Right hindlimb (tissue), 1 donor: ENCODE results near the gene AKT3.

Experiments
- DNase-seq: peaks from one replicate; pipeline ENCODE4 v3.0.0-alpha.2; 2018

Gene AKT3

DNA sequence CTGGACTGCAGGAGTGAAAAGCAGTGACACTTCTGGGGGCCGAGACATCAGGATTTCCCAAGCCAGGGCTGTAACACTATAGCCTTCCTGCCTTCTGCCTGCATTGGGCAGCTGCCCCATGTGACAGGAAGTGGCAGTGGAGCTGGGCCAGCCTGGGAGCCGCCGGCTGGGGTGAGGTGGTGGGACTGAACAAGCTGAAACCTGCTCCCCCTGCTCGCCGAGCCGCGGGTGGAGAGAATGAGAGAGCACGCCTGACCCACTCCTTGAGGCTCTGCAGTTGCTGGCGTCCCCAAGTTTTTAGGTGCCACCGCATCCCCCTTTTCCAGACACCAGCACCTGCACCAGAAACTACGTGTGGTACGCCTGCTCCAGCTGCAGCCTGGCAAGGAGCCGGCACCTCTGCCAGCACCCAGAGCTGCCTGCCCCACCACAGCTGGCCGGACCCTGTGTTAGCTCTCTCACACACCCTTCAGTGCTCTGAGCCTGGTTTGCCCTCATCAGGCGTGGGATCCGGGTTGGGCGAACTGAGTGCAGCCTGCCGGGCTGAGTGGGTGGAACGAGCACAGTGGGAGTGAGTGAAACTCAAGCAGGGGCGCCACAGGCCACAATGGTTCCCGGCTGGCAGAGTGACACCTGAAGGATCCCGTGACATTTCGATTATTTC, 119.4 kb downstream of the AKT3 start:
- no peak for DNase-seq

DNA sequence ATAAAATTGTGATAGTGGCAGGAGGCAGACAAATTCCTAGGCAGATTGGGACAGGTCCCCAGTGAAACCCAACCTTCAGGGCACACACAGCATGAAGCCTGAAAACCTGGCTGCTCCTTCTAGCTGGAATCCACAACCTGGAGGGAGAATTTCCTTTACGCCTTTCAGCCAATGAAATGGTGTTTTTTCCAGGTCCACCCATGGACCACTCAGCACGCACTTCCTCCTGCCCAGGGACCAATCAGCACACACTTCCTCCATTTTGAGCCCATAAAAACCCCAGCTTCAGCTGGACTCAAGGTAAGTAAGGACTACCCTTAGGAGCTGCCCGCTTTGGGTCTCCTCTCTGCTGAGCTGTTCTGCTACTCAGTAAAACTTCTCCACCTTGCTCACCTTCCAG, 120.1 kb downstream of the AKT3 start:
- DNase-seq: no peak

DNA sequence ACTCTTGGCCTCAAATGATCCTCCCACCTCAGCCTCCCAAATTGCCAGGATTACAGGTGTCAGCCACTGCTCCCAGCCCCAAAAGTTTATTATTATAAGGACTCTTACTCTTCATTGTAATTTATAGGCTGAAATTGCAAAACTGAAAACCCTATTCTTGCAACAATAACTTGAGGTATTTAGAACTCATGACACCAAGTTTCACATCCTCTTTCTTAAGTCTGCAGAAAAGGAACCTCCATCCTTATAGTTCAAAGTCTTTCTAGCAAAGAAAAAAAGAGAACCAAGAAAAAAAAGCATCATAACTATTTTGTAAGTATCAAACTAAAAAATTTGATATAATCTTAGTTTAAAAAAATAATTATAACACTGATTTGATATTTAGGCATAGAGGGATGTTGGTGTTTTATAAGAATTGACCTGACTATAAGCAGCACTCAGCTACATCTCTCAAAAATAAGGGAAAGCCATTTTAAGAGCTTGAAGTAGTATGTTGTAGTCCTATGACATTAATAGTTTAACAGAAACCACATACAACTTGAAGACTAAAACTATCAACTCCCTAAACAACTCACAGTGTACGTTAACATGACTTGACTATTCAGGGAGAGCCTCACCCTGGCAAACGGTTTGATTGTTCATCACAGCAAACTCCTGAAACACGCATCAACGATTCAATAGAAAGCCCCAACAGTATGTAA, 122.4 kb downstream of the AKT3 start:
- no peak for DNase-seq

DNA sequence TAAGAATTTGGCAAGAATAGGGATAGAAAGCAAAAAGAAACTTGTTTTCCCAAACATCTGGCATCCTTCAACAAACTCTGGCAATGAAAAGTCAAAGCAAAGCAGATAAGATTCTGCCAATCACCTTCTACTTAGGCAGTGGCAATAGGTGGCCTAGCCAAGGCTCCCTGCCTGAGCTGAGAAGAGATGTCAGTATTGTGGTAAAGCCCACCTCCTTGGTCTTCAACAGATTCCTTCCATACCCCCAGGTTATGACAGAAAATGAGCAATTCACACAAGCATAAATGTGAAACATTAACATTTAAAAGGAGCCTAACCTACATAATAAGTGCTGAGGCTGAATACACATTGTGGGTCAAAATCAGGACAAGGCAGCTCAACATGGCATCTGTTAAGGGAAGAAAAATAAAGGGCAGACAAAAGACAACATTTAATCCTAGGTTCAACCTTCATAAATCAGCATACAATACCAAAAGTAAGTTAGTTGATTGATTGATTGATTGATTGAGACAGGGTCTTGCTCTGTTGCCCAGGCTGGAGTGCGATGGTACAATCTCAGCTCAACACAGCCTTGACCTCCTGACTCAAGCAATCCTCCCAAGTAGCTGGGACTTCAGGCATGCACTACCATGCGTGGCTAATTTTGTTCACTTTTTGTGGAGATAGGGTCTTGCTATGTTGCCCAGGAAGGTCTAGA, 123.1 kb downstream of the AKT3 start:
- no peak for DNase-seq

DNA sequence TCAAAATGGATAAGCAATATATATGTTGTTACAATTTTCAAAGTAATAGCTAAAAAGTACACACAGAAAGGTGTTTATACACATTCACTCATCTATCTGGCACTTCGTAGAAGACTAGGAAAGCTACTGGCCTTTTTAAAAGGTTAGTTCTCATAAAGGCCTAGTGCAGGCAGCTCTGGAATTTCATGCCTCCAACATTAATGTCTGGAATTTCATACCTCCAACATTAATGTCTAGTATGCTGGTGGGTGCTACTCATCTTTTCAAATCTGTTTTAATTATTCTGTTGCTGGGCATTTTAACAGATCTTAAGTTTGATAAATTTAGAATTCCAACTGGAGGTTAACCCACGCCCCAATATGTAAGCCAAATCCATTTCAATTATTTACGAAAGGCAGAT, 124.2 kb downstream of the AKT3 start:
- no peak for DNase-seq

DNA sequence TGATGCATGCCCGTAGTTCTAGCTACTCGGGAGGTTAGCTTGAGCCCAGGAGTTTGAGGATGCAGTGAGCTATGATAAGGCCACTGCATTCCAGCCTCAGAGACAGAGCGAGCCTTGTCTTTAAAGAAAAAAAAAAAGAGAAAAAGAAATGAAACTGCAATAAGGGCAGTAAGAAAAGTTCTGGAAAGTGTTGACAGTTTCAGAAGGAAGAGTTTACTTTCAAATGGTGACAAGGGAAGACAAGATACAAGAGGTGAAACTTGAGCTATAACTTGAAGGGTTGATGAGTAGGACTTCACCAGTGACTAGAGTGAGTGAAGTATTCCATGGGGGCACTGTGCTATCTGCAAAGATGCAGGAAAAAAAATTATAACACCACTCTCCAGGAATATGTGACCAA, 125.0 kb downstream of the AKT3 start:
- no peak for DNase-seq

DNA sequence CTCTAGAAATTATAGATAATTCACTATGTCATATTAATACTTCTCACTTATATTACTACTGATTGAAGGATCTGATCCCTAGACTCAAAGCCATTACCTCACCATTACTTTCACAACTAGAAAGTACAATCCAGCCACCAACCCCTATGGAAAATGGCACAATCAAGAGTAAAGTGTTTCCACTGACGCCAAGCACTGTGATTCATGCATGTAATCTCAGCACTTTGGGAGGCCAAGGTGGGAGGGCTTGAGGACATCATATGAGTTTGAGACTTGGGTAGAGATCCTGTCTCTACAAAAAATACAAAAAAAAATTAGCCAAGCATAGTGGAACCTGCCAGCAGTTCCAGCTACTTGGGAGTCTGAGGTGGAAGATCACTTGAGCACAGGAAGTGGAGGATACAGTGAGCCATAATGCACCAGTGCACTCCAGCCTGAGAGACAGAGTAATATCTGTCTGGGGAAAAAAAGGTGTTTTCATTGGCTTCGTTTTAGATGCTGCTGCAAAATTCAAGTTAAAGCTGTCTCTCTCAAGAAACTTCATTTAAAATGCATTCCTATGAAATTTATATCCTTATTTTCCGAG, 126.5 kb downstream of the AKT3 start:
- no peak for DNase-seq

DNA sequence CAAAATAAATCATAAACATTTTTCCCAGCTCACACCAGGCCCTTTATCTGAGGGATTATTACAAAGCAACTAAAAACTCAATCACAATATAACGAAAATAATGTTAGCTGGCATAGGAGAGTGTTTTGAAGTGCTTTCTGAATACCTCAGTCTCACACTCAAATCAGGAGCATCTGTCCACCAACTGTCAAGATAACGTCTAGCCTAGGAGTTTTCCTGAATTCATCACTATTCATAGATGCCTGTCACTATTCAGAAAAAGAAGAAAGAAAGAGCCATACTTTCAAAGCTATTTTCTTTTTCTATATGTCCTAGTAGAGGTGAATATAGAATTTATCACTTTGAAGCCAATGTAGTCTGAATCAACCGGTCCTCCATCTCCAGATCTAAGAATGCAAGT, 127.0 kb downstream of the AKT3 start:
- no peak for DNase-seq

DNA sequence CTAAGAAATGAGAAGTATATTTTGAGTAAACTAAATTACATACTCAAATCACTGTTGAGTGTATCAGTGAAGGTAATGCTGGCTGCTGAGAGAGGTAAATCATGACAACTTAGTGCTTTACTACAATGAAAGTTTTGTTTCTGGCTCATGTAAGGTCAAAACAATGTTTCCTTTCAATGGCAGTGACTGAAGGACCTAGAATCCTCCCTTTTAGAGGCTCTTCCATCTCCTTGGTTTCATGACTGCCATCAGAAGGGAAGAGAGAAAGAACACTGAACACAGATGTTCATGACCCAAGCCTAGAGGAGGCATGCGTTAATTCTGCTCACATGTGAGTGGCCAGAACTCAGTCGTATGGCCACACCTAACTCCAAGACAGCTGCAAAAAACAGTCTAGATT, 130.6 kb downstream of the AKT3 start:
- no peak for DNase-seq

DNA sequence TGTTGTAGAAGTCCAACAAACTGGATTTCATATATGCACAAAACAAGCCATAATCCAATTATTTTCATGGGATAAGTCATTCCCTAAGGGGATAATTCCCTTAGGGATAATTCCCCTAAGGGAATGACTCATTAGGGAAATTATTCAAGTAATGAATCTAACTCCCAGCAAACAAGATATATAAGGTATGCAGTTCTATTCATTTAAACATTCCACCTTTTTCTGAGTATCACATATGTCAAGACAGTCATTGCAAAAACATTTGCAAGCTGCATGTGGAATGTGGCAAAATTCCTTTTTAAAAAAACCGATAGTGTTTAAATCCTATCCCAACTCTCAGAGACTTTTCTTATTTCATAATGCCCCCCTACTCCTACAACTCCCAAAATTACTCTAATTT, 131.2 kb downstream of the AKT3 start:
- no peak for DNase-seq

DNA sequence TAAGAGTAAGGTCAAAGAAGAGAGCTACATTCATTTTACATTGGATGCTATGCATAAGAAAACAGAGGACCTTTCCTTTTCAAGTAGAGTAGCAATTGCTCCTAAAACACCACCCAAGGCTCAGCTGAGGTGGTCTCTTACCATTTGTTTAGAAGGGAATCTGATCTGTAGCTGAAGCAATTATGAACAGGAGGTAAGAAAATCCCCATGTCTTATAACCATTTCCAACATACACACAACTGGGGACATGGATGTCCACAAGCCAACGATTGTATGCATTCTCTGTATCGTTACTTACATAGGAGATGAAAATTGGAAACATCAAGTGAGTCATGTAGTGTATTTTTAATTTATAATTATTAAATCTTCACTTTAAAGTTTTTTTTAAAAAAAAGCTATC, 132.0 kb downstream of the AKT3 start:
- DNase-seq: no peak

DNA sequence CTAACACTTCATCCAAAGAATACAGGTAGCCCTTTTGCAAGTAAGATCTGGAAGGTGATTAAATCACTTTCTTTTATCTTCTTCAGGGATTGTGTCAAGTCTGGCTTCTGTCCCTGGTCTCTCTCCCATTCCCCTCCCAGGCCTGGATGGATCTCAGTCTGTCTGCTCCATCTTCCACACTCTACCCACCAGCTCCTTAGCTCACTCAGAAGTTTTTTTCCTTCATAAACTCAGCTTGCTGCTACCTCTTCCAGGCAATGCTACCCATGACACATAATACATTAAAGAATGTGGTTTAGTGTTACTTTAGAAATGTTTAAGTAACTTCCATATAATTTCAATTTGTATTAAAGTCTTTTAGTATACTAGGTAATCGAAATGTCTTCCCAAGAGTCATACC, 133.1 kb downstream of the AKT3 start:
- DNase-seq: no peak

DNA sequence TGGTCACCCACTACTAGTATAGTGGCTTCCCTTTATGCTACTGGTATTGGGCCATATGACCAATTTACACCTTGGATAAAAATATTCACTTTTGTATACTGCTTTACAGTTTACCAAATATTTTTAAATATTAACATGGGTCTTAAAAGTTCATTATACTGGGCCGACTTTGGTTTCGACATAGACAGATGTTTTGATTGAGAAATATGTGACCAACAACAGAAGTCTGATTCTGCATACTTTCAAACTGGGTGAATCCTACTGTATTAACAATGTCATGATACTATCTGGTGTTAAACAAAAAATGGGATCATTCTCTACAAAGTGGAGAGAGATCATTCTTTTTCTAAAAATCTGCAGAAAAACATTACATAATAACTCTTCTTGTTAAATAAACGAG, 134.8 kb downstream of the AKT3 start:
- DNase-seq: no peak

DNA sequence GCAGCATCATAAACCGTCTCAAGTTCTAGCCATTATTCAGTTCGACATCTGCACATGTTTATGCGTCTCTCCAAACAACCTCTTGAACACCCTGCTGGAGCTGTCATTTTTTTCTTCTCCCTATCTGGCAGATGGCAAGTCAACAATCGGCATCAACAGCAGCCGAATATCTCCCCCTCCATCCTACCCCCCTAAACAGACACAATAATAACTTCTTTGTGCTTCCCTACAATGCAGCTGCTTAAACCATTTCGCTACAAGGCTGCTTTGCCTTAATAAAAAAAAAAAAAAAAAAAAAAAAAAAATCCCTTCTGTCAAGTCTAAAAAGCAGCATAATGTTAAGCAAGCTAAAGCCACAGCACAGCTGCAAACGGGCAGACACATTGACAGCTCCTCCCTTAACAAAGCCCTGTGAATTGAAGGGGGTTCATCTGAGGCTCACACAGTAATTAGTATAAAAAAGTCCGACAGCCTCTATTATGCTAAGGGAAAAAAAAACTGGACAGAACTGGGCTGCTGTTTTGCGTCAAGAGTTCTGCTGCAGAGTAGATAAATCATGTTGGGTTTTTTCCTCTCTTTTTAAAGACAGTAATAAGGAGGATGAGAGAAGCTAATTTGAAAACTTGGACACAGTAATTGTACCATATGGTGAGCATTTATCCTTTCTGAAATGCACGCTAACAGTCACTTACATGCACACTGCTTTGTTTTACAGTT, 136.4 kb downstream of the AKT3 start:
- peak; percentile 65 for DNase-seq

DNA sequence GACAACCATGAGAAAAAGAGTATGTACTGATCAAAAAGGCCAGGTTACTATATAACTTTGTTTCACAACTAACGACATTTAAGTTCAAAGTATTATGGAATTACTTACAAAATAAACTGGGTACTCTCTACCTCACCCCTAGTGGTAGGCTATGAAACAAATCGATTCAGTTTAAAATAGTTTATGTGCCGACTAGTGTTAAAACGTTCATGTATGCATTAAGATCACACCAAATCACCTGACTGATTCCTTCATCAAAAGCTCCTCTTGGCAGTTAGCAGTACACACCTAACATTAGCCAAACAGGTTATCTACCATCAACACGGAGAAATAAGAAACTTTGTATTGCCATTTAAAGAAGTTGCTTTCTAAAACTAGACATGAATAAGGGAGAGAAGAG, 137.1 kb downstream of the AKT3 start:
- DNase-seq: no peak

DNA sequence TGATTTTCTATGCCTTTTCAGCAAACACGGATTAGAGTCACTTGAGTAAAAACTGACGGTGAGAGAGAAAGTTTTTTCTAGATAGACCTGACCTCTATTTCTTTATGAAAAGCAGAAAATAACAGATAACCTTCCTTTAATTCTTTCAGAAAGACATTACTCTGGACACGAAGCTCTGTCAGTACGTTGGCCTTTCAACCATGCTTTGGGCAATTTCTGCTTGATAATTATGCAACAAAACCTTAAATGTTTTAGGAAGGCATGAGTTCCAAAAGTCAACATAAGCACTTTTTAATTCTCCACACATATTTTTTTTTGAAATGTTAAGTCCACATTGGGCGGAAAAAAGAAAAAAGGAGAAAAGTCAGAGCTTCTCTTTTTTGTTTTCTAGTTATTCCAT, 137.8 kb downstream of the AKT3 start:
- DNase-seq: no peak

DNA sequence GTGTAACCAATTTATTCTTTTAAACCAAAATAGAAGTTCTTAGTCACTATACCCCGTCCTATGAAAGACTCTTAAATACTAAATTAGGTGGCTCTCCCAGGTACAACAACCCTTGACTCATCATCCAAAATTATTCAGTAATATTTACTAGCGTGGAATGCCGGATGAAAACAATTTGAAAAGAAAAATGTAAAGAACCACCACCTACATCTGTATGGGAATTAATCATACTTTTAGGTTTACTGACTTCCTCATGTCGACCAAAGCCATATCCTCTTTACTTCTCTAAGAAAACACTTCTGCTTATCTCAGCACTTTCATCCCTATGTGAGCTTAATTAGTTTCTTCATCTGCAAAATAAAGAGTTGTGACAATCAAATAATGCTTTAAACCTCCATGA, 139.6 kb downstream of the AKT3 start:
- DNase-seq: no peak

DNA sequence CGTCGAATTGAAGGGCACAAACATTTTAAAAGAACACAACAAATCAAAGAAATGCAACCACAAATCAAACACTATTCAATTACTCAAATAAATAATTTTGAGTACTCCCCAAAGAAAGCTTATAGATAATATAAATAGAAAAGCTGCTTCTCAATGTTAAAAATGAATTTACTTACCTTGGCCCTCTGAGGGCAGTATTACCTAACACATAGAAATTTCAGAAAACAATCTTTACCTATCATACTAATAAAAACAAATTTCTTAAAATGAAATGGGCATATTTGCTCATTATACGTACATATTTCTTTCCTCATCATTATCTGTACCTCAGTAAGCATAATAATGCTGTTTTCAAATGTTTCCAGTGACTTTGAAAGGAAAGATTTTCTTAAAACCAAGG, 141.8 kb downstream of the AKT3 start:
- DNase-seq: no peak

DNA sequence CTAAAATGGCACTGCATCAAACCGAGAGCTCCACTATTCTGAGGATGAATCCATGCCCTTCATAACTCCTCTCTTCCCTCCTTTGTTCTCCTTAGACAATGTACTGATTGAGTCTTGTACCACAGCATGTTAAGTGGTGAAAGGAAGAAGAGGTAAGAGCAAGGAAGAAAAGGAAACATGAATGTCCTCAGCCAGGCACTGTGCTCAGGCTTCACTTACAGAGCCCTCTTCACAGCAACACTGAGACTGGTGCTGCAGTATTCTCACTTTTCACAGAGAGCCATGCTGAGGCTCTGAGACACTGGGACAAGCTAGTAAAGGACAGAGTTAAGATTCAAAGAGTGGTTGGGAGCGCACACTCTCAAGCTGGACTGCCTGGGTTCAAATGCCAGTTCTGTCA, 143.5 kb downstream of the AKT3 start:
- no peak for DNase-seq

DNA sequence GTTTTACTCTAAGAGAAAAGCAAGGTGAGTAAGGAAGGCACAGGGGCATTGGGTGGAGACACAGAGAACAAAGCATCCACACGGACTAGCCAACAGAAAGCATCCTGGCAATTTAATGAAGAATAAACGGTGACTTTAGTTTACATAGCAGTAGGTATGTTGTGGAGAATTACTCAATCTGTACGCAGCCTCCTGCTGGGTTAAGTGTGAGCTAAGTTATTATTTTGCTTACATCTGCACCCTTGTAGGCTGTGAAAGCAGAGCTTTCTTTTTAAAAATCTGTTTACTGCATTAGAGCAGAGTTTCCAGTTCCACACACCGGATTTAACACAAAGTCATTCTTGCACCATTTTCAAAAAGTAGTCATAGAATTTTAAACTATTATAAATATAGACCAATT, 144.5 kb downstream of the AKT3 start:
- no peak for DNase-seq

DNA sequence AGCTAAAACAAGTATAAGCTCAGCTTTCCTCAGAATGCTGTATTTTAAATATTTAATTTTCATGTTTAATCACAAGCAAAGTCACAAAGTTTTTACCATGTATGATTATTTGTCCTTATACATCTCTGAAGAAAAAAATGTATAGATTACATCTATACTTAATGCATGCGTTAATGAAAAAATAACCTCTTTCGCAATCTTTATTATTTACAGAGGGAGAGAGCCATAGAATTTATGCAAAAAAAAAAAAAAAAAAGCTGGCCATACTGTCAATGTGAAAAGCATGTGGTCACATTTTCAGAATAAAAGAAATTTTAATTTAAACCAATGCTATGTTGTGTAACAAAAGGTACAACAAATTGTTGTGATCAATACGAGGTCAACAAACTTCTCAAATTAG, 148.2 kb downstream of the AKT3 start:
- no peak for DNase-seq

DNA sequence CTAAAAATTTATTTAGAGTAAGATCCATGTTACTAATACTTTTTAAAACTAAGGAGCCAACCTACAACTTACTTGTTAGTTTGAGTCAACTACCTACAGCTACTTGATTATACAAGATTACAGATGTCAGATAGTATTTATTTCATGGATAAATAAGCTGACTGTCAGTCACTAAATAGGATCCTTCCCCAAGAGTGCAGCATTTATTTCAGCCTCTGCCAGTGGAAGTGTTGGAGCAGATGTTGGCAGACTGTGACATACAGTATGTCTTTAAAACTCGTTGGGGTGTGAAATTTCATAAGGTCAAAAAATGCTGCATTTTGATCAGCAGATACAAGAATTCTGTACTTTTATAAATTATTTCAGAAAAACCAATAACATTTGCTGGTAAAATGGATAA, 156.2 kb downstream of the AKT3 start:
- DNase-seq: no peak

DNA sequence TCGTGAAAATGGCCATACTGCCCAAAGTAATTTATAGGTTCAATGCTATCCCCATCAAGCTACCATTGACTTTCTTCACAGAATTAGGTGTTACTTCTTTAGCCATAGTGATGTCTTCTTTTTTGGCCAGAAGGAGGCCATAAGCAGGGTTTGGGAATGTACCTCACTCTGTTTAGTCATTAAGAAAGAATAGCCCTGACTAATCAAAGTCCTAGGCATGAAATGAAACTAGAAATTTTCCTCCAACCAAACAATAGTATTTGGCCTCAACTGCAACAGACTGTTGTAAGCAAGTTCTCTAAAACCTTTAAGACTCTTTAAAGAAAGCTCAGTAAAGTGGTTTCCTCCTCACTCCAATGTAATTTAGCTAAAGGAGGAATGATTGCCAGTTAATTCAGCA, 163.9 kb downstream of the AKT3 start:
- no peak for DNase-seq
